ENCODE measurements around the gene CD47.

Gene CD47

GRCh38 chr3:108051005-108051404 is 39.8 kb downstream of the CD47 start:
- TF ChIP-seq CTCF (IDR thresholded peaks at IDR 0.05; ENCODE audit: poor library complexity, severe bottlenecking) = no peak
- Histone ChIP-seq H3K9me3 (ENCODE audit: severe bottlenecking) (no peaks in the 10 kb centered on the region), H3K27ac (ENCODE audit: poor library complexity, severe bottlenecking) (no peak overlapping the region), H3K36me3 (ENCODE audit: low read depth) (peaks cover 49% of the 10 kb centered on the region), H3K27me3 (ENCODE audit: insufficient read depth, poor library complexity, severe bottlenecking) (no peaks in the 10 kb centered on the region), H3K4me3 (ENCODE audit: severe bottlenecking) (no peak overlapping the region), H3K4me1 (ENCODE audit: insufficient read depth, poor library complexity, severe bottlenecking) (peaks cover 9% of the 10 kb centered on the region)
- DNase-seq (ENCODE audit: low spot score) (no peak), ATAC-seq (ENCODE audit: low read depth) (peak; percentile 90)

- Histone ChIP-seq H3K36me3 (ENCODE audit: low read depth) (peaks cover 34% of the 10 kb centered on the region), H3K27me3 (ENCODE audit: insufficient read depth, poor library complexity, severe bottlenecking) (no peaks in the 10 kb centered on the region)
- ATAC-seq (ENCODE audit: low read depth) = no peak
Measured at GRCh38 chr3:108047987-108048386, 42.8 kb downstream of the CD47 start.

GRCh38 chr3:108046247-108046646 is 44.6 kb downstream of the CD47 start:
- Histone ChIP-seq H3K9me3 (ENCODE audit: severe bottlenecking) (no peaks in the 10 kb centered on the region), H3K27ac (ENCODE audit: poor library complexity, severe bottlenecking) (no peak overlapping the region), H3K36me3 (ENCODE audit: low read depth) (peaks cover 28% of the 10 kb centered on the region), H3K4me3 (ENCODE audit: severe bottlenecking) (no peak overlapping the region), H3K4me1 (ENCODE audit: insufficient read depth, poor library complexity, severe bottlenecking) (peaks cover 6% of the 10 kb centered on the region), H3K27me3 (ENCODE audit: insufficient read depth, poor library complexity, severe bottlenecking) (no peaks in the 10 kb centered on the region)
- no peak for TF ChIP-seq CTCF (IDR thresholded peaks at IDR 0.05; ENCODE audit: poor library complexity, severe bottlenecking)
- no peak for ATAC-seq (ENCODE audit: low read depth)
- DNase-seq (ENCODE audit: low spot score) = no peak

More at GRCh38 chr3:108047987-108048386, 42.8 kb downstream of the CD47 start:
- peaks cover 9% of the 10 kb centered on the region for H3K4me1 ChIP-seq (ENCODE audit: insufficient read depth, poor library complexity, severe bottlenecking)
- H3K9me3 ChIP-seq (ENCODE audit: severe bottlenecking) = no peaks in the 10 kb centered on the region
- DNase-seq (ENCODE audit: low spot score) = no peak
- H3K27ac ChIP-seq (ENCODE audit: poor library complexity, severe bottlenecking) = no peak overlapping the region
- no peak overlapping the region for H3K4me3 ChIP-seq (ENCODE audit: severe bottlenecking)
- TF ChIP-seq CTCF (IDR thresholded peaks at IDR 0.05; ENCODE audit: poor library complexity, severe bottlenecking) = no peak

- no peaks in the 10 kb centered on the region for H3K9me3 ChIP-seq (ENCODE audit: severe bottlenecking)
- no peak overlapping the region for H3K4me3 ChIP-seq (ENCODE audit: severe bottlenecking)
- TF ChIP-seq CTCF (IDR thresholded peaks at IDR 0.05; ENCODE audit: poor library complexity, severe bottlenecking) = no peak
- no peak overlapping the region for H3K27ac ChIP-seq (ENCODE audit: poor library complexity, severe bottlenecking)
- no peak for ATAC-seq (ENCODE audit: low read depth)
- H3K36me3 ChIP-seq (ENCODE audit: low read depth) = peaks cover 17% of the 10 kb centered on the region
- no peaks in the 10 kb centered on the region for H3K4me1 ChIP-seq (ENCODE audit: insufficient read depth, poor library complexity, severe bottlenecking)
- DNase-seq (ENCODE audit: low spot score) = no peak
- H3K27me3 ChIP-seq (ENCODE audit: insufficient read depth, poor library complexity, severe bottlenecking) = no peaks in the 10 kb centered on the region
Measured at GRCh38 chr3:108044699-108045098, 46.1 kb downstream of the CD47 start.

- TF ChIP-seq CTCF (IDR thresholded peaks at IDR 0.05; ENCODE audit: poor library complexity, severe bottlenecking) = no peak
- peaks cover 7% of the 10 kb centered on the region; the same call in 1 of the 2 replicates for H3K36me3 ChIP-seq (ENCODE audit: low read depth)
- no peak for ATAC-seq (ENCODE audit: low read depth)
Measured at GRCh38 chr3:108042300-108042699, 48.5 kb downstream of the CD47 start.

More at GRCh38 chr3:108042300-108042699, 48.5 kb downstream of the CD47 start:
- H3K9me3 ChIP-seq (ENCODE audit: severe bottlenecking) = no peaks in the 10 kb centered on the region
- H3K4me1 ChIP-seq (ENCODE audit: insufficient read depth, poor library complexity, severe bottlenecking) = no peaks in the 10 kb centered on the region
- H3K4me3 ChIP-seq (ENCODE audit: severe bottlenecking) = no peak overlapping the region
- no peak for DNase-seq (ENCODE audit: low spot score)
- H3K27ac ChIP-seq (ENCODE audit: poor library complexity, severe bottlenecking) = no peak overlapping the region
- H3K27me3 ChIP-seq (ENCODE audit: insufficient read depth, poor library complexity, severe bottlenecking) = no peaks in the 10 kb centered on the region
